GM12865 (cell line): ENCODE measurements around the gene LYPD8.

Experiments used
- DNase-seq: peaks from one replicate; pipeline ENCODE4 v3.0.0; 2010; ENCODE audit warnings: low read depth
- H3K4me3 ChIP-seq: 2 replicates; pipeline ENCODE4 v1.5.1; 2011; ENCODE audit warnings: mild to moderate bottlenecking, low read depth, low read length, control low read depth
- CTCF ChIP-seq: IDR thresholded peaks from 2 replicates; pipeline ENCODE4 v1.5.1; 2011; ENCODE audit warnings: low read length, control low read depth, low read depth, inconsistent platforms; ENCODE audit not compliant: insufficient read depth; ENCODE audit errors: missing control alignments

The LYPD8 gene

GRCh38 chr1:248710305-248710900 lies 45.2 kb downstream of the LYPD8 start:
- TF ChIP-seq CTCF, result no peak
- DNase-seq, result no peak
- no peak overlapping the region for H3K4me3 ChIP-seq

- DNase-seq, result no peak
- no peak overlapping the region for H3K4me3 ChIP-seq
- TF ChIP-seq CTCF, result no peak
Measured at GRCh38 chr1:248704606-248705005, 51.0 kb downstream of the LYPD8 start.

- DNase-seq, result no peak
- TF ChIP-seq CTCF, result no peak
- H3K4me3 ChIP-seq, result no peak overlapping the region
Measured at GRCh38 chr1:248703674-248704073, 51.9 kb downstream of the LYPD8 start.

DNA sequence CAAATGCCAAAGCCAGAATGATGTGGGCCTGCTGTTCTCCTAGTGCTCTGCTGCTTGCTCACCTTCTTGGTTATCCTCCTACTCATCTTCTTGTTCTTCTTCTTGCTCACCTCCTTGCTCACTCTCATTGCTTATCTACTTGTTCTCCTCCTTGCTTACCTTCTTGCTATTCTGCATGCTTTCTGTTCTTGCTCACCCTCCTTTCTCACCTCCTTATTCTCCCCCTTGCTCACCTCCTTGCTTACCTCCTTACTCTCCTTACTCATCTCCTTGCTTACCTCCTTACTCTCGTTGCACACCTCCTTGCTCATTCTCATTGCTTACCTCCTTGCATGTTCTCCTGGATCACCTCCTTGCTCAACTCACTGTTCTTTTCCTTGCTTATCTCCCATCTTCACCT lies 52.8 kb downstream of the LYPD8 start, which contains the start of gene OR14I1:
Gene OR14I1 (minus strand): TSS at position 53 of the 400 bp plus-strand sequence.
- no peak for DNase-seq
- TF ChIP-seq CTCF, result no peak
- no peak within 1 kb of the TSS for H3K4me3 ChIP-seq

DNA sequence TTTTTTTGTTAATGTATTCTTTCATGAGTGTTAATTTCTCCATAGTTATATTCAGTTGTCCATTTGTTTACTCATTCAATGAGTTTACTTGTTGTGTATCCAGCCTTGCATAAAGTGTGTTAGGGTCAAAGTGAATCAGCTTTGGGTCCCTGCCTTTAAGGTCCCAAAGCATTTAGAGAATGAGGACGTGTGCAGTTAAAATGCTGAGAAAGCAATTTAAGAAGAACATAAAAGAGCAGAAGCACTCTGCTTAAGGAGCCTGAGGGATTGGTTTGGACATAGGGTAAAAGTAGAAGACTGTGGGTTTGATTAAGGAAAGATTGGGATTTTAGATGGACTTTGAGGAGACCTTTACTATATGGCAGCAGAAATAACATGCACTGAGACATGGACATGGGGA lies 56.5 kb downstream of the LYPD8 start:
- TF ChIP-seq CTCF, result no peak
- H3K4me3 ChIP-seq, result no peak overlapping the region
- no peak for DNase-seq

- no peak for DNase-seq
- no peak overlapping the region for H3K4me3 ChIP-seq
- no peak for TF ChIP-seq CTCF
Measured at GRCh38 chr1:248697907-248698306, 57.7 kb downstream of the LYPD8 start.

DNA sequence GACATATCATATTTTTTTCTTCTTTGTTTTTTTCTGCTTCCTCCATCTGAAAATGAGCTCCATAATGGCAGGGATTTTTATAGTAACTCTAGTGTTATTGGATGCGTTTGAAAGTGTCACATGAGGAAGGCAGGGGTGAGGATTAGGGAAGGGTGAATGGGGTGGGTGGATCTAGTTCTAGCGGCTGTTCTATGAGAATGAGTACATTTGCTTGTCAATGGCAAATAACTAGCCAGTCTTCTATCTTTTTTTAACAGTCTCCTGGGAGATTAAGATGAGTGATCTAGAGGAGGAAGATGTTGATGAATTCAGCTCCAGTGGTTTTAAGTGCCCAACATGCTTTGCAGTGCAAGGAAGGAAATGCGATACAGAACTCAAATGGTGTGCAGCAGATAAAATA lies 58.8 kb downstream of the LYPD8 start:
- H3K4me3 ChIP-seq, result no peak overlapping the region
- TF ChIP-seq CTCF, result no peak
- no peak for DNase-seq
